ENCODE data around the gene SPAG16. TPM values are rescaled to one million over a fixed set of nuclear protein-coding genes. Genes with fewer than 3 reads are reported as not detected.

Gene SPAG16
- total RNA-seq, 1 experiment from 2014 or later, result 16.0 TPM

- H3K27me3 Mint-ChIP-seq (ENCODE audit: low read depth), result no peaks in the 10 kb centered on the region
- H3K4me3 Mint-ChIP-seq, result no peak overlapping the region
- POLR2A ChIA-PET, result no interaction called here
- ATAC-seq, result no peak
- no peak for DNase-seq (ENCODE audit: low spot score)
- no peak for TF ChIP-seq ZNF317 (CRISPR knock-in tag; IDR thresholded peaks at IDR 0.05; ENCODE audit: borderline replicate concordance, low read depth)
- no peak for TF ChIP-seq HMGXB4 (CRISPR knock-in tag; IDR thresholded peaks at IDR 0.05)
- no peak for TF ChIP-seq CREM (CRISPR knock-in tag; IDR thresholded peaks at IDR 0.05)
- no peak for TF ChIP-seq ATF6 (CRISPR knock-in tag; IDR thresholded peaks at IDR 0.05)
- TF ChIP-seq ZNF121 (CRISPR knock-in tag; IDR thresholded peaks at IDR 0.05), result no peak
- no peak overlapping the region for H3K27ac Mint-ChIP-seq
- CTCF ChIA-PET, result no interaction called here
- H3K4me1 Mint-ChIP-seq, result no peaks in the 10 kb centered on the region
- no peaks in the 10 kb centered on the region for H3K36me3 Mint-ChIP-seq
- H3K9me3 Mint-ChIP-seq, result peaks cover 7% of the 10 kb centered on the region
These were observed 579.3 kb downstream of the SPAG16 start for GRCh38 chr2:213863541-213863940.

GRCh38 chr2:213868526-213868925, 584.3 kb downstream of the SPAG16 start:
- no peaks in the 10 kb centered on the region for H3K27me3 Mint-ChIP-seq (ENCODE audit: low read depth)
- H3K4me3 Mint-ChIP-seq, result no peak overlapping the region
- DNase-seq (ENCODE audit: low spot score) (no peak), ATAC-seq (no peak)
- CTCF ChIA-PET, result no interaction called here
- H3K4me1 Mint-ChIP-seq, result no peaks in the 10 kb centered on the region
- TF ChIP-seq STAT6 (CRISPR knock-in tag; conservative IDR thresholded peaks at IDR 0.05; ENCODE audit: low read depth) (no peak), ZNF423 (CRISPR knock-in tag; IDR thresholded peaks at IDR 0.05) (no peak), TCF7 (CRISPR knock-in tag; IDR thresholded peaks at IDR 0.05; ENCODE audit: low read depth) (no peak), ATF6 (CRISPR knock-in tag; IDR thresholded peaks at IDR 0.05) (no peak), ETV6 (CRISPR knock-in tag; IDR thresholded peaks at IDR 0.05) (no peak), FOXP4 (CRISPR knock-in tag; IDR thresholded peaks at IDR 0.05) (no peak), SMAD3 (CRISPR knock-in tag; IDR thresholded peaks at IDR 0.05; ENCODE audit: borderline replicate concordance) (no peak), ZNF317 (CRISPR knock-in tag; IDR thresholded peaks at IDR 0.05; ENCODE audit: borderline replicate concordance, low read depth) (no peak), SMAD4 (CRISPR knock-in tag; IDR thresholded peaks at IDR 0.05) (no peak), PRRX2 (CRISPR knock-in tag; IDR thresholded peaks at IDR 0.05) (no peak)
- POLR2A ChIA-PET, result no interaction called here
- H3K27ac Mint-ChIP-seq, result no peak overlapping the region
- peaks cover 7% of the 10 kb centered on the region for H3K9me3 Mint-ChIP-seq
- no peaks in the 10 kb centered on the region for H3K36me3 Mint-ChIP-seq
